Fibroblast of villous mesenchyme (primary cell): ENCODE data around the gene EMX2. TPM values are rescaled to one million over a fixed set of nuclear protein-coding genes. Genes with fewer than 3 reads are reported as not detected.
A peak's percentile ranks its signal among the peaks of the same experiment; 100 is the strongest.

Experiments used
- DNase-seq: peaks from one replicate; pipeline ENCODE4 v3.0.0-alpha.2; 2010; ENCODE audit warnings: low read depth
- H3K4me3 ChIP-seq: 2 replicates; pipeline ENCODE4 v1.5.1; 2011; ENCODE audit warnings: low read depth, mild to moderate bottlenecking, low read length
- total RNA-seq: library from RNA; depleted of rRNA; stranded (reverse); fragments of >200 nt; gene quantifications from 2 replicates; pipeline ENCODE4 v1.2.3, GENCODE V29; 2012
- TF ChIP-seq, protein P1 (sequence below): IDR thresholded peaks from 2 replicates; pipeline ENCODE4 v1.5.1; 2012; ENCODE audit warnings: low read depth, mild to moderate bottlenecking, low read length; ENCODE audit not compliant: insufficient read depth

EMX2 gene
- total RNA-seq, 1 donor: 10.8 TPM

DNA sequence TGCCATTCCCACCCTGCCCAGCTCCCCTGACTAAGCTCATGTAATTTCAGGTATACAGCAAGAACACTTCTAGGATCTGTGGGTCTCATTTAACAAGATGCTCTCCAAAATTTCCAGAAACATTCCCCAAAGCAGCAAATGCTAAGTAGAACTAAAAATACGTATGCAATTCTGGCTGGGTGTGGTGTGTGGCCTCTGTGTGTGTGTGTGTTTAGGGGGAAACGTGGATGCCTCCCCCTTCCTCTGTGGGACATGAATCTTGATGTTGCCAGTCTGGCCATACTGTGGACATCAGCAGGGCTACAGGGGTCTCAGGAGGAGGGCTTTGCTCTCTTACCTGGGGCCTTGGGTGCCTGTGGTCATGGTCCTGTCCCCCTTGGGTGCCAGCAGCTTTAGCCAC, 18.4 kb downstream of the EMX2 start:
- H3K4me3 ChIP-seq: no peak overlapping the region
- TF ChIP-seq, protein P1, sequence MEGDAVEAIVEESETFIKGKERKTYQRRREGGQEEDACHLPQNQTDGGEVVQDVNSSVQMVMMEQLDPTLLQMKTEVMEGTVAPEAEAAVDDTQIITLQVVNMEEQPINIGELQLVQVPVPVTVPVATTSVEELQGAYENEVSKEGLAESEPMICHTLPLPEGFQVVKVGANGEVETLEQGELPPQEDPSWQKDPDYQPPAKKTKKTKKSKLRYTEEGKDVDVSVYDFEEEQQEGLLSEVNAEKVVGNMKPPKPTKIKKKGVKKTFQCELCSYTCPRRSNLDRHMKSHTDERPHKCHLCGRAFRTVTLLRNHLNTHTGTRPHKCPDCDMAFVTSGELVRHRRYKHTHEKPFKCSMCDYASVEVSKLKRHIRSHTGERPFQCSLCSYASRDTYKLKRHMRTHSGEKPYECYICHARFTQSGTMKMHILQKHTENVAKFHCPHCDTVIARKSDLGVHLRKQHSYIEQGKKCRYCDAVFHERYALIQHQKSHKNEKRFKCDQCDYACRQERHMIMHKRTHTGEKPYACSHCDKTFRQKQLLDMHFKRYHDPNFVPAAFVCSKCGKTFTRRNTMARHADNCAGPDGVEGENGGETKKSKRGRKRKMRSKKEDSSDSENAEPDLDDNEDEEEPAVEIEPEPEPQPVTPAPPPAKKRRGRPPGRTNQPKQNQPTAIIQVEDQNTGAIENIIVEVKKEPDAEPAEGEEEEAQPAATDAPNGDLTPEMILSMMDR: no peak
- DNase-seq: no peak

DNA sequence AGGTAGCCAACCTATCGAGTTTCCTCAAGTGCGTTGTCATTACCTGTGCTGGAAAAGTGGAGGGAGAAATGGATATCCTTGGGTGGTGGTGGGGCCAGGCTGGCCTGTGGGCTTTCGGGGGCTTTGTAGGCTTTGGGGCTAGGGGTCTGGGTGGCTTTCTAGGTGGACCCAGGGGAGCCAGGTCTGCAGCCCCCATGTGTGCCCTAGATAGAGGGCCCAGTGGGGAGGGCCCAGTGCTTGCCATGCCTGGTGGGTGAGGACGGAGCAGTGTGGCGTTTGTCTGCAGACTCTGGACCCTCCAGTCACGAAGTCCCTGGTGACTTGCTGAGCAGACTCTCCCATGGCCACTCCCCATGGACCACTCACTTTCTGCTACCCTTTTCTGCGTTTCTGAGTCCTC, 19.7 kb downstream of the EMX2 start:
- TF ChIP-seq, protein P1: no peak
- DNase-seq: no peak
- no peak overlapping the region for H3K4me3 ChIP-seq

DNA sequence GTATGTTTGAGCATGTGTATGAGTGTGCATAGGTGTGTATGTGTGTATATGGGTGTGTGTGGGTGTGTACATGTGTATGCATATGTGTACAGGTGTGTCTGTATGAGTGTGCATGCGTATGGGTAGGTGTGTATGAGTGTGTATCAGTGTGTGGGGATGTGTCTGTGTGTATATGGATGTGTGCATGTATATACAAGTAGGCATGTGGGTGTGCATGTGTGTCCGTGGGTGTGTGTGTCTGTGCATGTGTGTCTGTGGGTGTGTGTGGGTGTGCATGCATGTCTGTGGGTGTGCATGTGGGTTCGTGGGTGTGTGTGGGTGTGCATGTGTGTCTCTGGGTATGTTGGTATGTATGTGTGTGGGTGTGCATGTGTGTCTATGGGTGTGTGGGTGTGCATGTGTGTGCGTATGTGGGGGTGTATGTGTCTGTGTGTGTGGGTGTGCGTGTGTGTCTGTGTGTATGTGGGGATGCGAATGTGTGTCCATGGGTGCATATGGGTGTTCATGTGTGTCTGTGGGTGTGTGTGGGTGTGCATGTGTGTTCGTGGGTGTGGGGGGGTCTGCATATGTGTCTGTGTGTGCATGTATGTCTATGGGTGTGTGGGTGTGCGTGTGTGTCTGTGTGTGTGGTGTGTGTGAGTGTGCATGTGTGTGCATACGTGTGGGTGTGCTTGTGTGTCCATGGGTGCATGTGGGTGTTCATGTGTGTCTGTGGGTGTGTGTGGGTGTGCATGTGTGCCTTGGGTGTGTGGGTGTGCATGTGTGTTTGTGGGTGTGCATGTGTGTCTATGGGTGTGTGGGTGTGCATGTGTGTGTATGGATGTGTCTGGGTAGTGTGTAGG, 20.6 kb downstream of the EMX2 start:
- H3K4me3 ChIP-seq: no peak overlapping the region
- TF ChIP-seq, protein P1: no peak
- no peak for DNase-seq

DNA sequence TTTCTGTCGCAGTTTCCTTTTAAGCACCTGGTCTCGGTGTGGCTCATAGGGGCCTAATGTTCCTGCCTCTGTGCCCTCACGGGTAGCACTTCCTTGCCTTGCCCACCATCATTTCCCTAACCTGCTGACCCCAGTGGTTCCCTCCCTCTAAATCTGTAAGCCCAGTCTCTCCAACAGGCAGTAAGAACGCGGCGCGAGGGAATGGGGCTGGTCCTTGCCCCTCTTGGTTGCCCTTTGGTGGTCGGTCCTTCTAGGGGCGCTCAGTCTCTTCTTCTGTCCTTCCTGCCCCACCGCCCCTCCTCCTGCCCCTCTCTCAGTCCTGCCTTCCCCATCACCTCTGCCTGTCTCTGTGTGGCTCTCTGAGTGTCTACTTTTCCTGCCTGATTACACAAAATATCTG, 21.2 kb downstream of the EMX2 start:
- TF ChIP-seq, protein P1: no peak
- no peak for DNase-seq
- no peak overlapping the region for H3K4me3 ChIP-seq

DNA sequence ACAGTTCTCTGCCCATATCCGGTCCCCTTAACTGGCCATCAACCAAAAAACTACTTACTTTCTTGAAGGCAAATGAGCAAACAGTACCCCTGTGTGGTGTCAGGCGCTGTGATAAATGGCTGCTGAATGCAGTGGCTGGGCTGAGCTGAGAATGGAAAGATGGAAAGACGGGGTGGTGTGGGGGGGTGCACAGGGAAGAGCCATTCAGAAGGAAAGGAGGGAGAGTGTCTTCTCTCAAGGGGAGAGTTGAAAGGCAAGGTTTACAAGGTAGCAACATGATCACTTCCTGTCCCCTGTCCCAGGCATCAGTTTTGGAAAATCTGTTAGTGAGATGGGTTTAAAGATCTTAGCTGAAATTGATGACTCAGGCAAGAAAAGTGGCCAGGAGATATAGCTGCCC, 22.5 kb downstream of the EMX2 start:
- DNase-seq: no peak
- TF ChIP-seq, protein P1: no peak
- no peak overlapping the region for H3K4me3 ChIP-seq

DNA sequence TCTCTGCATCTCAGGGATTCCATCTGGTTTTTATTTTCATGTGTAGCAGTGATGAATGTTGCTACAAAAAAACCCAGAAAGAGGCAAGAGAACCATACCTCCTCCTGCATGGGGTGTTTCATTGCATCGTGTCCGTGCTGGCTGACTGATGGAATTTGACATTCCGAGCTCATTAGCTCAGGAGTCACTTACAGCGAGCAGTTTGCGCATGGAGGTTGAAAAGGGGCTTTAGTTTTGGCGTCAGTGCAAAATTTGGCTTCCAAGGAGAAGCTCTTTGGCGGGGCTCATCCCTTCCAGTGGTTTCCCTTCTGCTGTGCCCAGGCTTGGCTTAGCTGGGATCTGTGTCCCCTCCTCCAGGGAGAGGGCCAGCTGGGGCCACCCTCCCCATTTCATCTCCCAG, 25.8 kb downstream of the EMX2 start:
- peak; percentile 14 for DNase-seq
- TF ChIP-seq, protein P1: no peak
- H3K4me3 ChIP-seq: no peak overlapping the region
